Measurements from ENCODE around the gene FOXK2. TPM values are rescaled to one million over a fixed set of nuclear protein-coding genes. Genes with fewer than 3 reads are reported as not detected.
A peak's percentile ranks its signal among the peaks of the same experiment; 100 is the strongest.

The FOXK2 gene
- total RNA-seq, 1 experiment from 2014 or later, result 118 TPM

DNA sequence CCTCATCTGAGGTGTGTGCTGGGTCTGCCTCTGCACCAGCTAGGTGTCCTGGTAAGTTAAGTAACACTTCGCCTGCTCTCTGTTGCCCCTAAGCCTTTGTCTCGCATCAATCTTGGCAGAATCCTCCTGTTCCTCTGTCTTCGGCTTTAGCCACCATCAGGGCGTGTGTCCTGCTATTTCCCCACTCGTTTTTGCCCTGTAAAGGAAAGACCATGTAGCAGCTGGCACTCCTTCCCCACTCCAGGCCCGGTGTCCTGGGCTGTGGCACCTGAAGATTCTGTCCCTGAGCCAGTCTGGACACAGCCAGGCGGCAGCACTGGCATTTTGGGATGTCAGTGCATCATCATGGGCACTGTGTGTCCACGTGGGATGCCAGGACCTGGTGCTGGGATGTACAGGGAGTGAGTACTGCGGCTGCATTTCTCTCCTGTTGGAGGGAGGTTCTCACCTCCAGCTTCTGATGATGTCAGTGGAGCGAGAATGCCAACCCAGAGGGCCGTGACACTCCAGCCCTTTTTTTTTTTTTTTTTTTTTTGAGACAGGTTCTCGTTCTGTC is 26.2 kb upstream of the FOXK2 start:
- intact Hi-C loops (cut with micrococcal nuclease; ENCODE audit: unreplicated experiment), result loop anchor here (5.0 kb wide), 1 partner anchor 141 kb away; no protein-coding TSS in a partner anchor
- no peak for DNase-seq

DNA sequence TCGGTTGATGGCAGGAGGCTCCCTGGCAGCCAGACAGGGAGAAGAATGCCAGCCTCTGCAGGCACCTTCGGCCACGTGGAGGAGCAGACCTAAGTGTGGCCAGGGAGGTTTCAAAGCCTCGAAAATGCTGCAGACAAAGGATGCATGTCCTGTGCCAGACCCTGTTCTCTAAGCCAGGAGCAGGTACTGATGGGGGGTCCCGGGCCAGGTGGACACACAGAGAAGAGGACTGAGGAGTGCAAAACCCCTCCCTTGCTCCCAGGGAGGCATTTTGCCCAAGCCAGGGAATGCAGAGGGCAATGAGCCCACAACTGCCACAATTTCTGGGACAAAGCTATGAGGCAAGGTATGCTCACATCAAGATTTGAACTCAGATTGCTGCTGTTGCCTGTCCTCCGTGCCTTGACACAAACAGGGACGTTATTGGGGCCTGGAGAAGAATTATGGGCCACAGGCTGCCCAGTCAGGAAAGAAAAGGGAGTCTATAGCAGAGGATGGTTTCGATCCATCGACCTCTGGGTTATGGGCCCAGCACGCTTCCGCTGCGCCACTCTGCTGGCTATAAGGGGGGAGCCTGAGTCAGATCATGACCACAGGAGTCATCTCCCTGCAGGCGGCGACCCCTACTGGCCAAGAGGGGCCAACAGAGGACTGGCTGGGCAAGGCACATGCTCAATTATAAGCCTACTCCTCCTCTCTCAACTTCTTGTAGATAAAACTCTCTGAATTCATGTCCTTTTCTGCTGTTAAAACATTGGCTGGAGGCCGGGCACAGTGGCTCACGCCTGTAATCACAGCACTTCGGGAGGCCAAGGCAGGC is 25.1 kb upstream of the FOXK2 start:
- Mint-ChIP-seq H3K9me3 (ENCODE audit: unreplicated experiment) (no peaks in the 10 kb centered on the region), H3K27me3 (ENCODE audit: insufficient read depth, unreplicated experiment) (peaks cover 4% of the 10 kb centered on the region), H3K27ac (ENCODE audit: unreplicated experiment) (peak overlapping the region; percentile 93), H3K36me3 (ENCODE audit: insufficient read depth, unreplicated experiment) (peaks cover 27% of the 10 kb centered on the region), H3K4me1 (ENCODE audit: low read depth, unreplicated experiment) (peaks cover 12% of the 10 kb centered on the region), H3K4me3 (ENCODE audit: unreplicated experiment) (peak overlapping the region; percentile 67)
- intact Hi-C loops (cut with micrococcal nuclease; ENCODE audit: unreplicated experiment), result loop anchor here (1.0 to 5.0 kb wide), 3 partner anchors 36 to 142 kb away; partner anchors contain the start of gene NARF
- ChIA-PET CTCF (interaction anchor here (0.5 to 1.3 kb wide), 4 partner anchors 13 to 189 kb away, joined by 3 to 8 read pairs (median 3); no protein-coding TSS in a partner anchor), POLR2A (interaction anchor here (0.6 kb wide), 1 partner anchor 25 kb away, joined by 3 read pairs; the partner anchor contains the start of gene FOXK2)
- Histone ChIP-seq H3K36me3 (ENCODE audit: control insufficient read depth, insufficient read depth, low read length) (no peaks in the 10 kb centered on the region), H3K9me3 (no peaks in the 10 kb centered on the region), H3K4me3 (ENCODE audit: low read depth, low read length) (no peak overlapping the region), H3K4me1 (peaks cover 19% of the 10 kb centered on the region), H3K27me3 (replicated peaks; ENCODE audit: control insufficient read depth, insufficient read depth, low read length) (no peaks in the 10 kb centered on the region)
- peak; percentile 90 to 94 for DNase-seq
- TSS peak; percentile 92 for BruUV-seq (replicated peaks)
- TF ChIP-seq, protein P1, sequence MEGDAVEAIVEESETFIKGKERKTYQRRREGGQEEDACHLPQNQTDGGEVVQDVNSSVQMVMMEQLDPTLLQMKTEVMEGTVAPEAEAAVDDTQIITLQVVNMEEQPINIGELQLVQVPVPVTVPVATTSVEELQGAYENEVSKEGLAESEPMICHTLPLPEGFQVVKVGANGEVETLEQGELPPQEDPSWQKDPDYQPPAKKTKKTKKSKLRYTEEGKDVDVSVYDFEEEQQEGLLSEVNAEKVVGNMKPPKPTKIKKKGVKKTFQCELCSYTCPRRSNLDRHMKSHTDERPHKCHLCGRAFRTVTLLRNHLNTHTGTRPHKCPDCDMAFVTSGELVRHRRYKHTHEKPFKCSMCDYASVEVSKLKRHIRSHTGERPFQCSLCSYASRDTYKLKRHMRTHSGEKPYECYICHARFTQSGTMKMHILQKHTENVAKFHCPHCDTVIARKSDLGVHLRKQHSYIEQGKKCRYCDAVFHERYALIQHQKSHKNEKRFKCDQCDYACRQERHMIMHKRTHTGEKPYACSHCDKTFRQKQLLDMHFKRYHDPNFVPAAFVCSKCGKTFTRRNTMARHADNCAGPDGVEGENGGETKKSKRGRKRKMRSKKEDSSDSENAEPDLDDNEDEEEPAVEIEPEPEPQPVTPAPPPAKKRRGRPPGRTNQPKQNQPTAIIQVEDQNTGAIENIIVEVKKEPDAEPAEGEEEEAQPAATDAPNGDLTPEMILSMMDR (IDR thresholded peaks at IDR 0.05; ENCODE audit: insufficient read depth in 1 of 2, low read depth in 1 of 2, low read length in 1 of 2, severe bottlenecking in 1 of 2, unreplicated experiment in 1 of 2), result peak; percentile 86 to 97

More for the DNA sequence above, 26.2 kb upstream of the FOXK2 start:
- BruUV-seq (replicated peaks), result no TSS peak
- Mint-ChIP-seq H3K4me1 (ENCODE audit: low read depth, unreplicated experiment) (peaks cover 12% of the 10 kb centered on the region), H3K9me3 (ENCODE audit: unreplicated experiment) (no peaks in the 10 kb centered on the region), H3K27ac (ENCODE audit: unreplicated experiment) (peak overlapping the region; percentile 93), H3K36me3 (ENCODE audit: insufficient read depth, unreplicated experiment) (peaks cover 37% of the 10 kb centered on the region), H3K4me3 (ENCODE audit: unreplicated experiment) (no peak overlapping the region), H3K27me3 (ENCODE audit: insufficient read depth, unreplicated experiment) (peaks cover 4% of the 10 kb centered on the region)
- Histone ChIP-seq H3K36me3 (ENCODE audit: control insufficient read depth, insufficient read depth, low read length) (no peaks in the 10 kb centered on the region), H3K27me3 (replicated peaks; ENCODE audit: control insufficient read depth, insufficient read depth, low read length) (no peaks in the 10 kb centered on the region), H3K9me3 (no peaks in the 10 kb centered on the region), H3K4me3 (ENCODE audit: low read depth, low read length) (no peak overlapping the region), H3K4me1 (peaks cover 19% of the 10 kb centered on the region)
- ChIA-PET CTCF (interaction anchor here (0.7 to 1.0 kb wide), 3 partner anchors 43 to 710 kb away, joined by 3 to 6 read pairs (median 3); no protein-coding TSS in a partner anchor), POLR2A (interaction anchor here (0.7 kb wide), 1 partner anchor 15 kb away, joined by 5 read pairs; no protein-coding TSS in a partner anchor)
- TF ChIP-seq, protein P1 (IDR thresholded peaks at IDR 0.05; ENCODE audit: insufficient read depth in 1 of 2, low read depth in 1 of 2, low read length in 1 of 2, severe bottlenecking in 1 of 2, unreplicated experiment in 1 of 2), result no peak

DNA sequence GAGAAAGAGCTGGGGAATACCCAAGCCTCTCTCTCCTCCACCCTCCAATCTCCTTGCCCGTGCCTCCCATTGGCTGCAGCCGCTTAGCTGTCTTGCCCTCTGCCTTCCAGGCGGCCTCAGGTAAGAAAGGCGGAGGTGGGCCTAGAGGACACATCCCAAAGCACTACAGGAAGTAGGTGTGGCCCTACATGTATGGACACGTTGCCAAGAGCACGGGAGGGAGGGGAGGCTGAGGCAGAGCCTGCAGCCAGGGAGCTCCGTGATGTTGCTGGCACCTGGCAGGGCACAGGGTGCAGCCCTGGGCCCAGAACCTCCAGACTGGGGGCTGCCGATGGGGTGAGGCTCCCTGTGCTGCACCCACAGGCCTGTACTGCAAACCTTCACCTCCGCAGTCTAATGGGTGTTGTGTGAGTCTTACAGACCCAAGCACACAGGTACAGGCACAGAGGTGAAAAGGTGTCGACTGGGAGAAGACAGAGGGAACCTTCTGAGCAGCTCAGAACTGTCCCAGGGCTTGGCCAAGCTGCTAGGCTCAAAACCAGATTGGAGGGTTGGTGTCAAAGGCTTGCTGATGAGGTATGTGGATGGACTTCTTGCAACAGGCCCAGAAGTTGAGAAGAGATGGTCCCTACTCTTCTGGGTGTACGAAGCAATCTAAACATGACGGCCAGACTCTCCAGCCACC is 23.5 kb upstream of the FOXK2 start:
- CTCF ChIA-PET, result interaction anchor here (0.7 kb wide), 1 partner anchor 47 kb away, joined by 3 read pairs; no protein-coding TSS in a partner anchor
- Mint-ChIP-seq H3K4me3 (ENCODE audit: unreplicated experiment) (peak overlapping the region; percentile 91), H3K27me3 (ENCODE audit: insufficient read depth, unreplicated experiment) (peaks cover 4% of the 10 kb centered on the region), H3K27ac (ENCODE audit: unreplicated experiment) (no peak overlapping the region), H3K9me3 (ENCODE audit: unreplicated experiment) (no peaks in the 10 kb centered on the region), H3K36me3 (ENCODE audit: insufficient read depth, unreplicated experiment) (peaks cover 27% of the 10 kb centered on the region), H3K4me1 (ENCODE audit: low read depth, unreplicated experiment) (peaks cover 12% of the 10 kb centered on the region)
- intact Hi-C loops (cut with micrococcal nuclease; ENCODE audit: unreplicated experiment), result no loop called here
- TF ChIP-seq, protein P1 (IDR thresholded peaks at IDR 0.05; ENCODE audit: insufficient read depth in 1 of 2, low read depth in 1 of 2, low read length in 1 of 2, severe bottlenecking in 1 of 2, unreplicated experiment in 1 of 2), result no peak
- Histone ChIP-seq H3K27me3 (replicated peaks; ENCODE audit: control insufficient read depth, insufficient read depth, low read length) (no peaks in the 10 kb centered on the region), H3K36me3 (ENCODE audit: control insufficient read depth, insufficient read depth, low read length) (no peaks in the 10 kb centered on the region), H3K4me1 (peaks cover 19% of the 10 kb centered on the region), H3K4me3 (ENCODE audit: low read depth, low read length) (peak overlapping the region; percentile 56), H3K9me3 (no peaks in the 10 kb centered on the region)
- no TSS peak for BruUV-seq (replicated peaks)
- DNase-seq, result peak in 1 of 2 experiments; percentile 74
- POLR2A ChIA-PET, result no interaction called here
